RWPE2 (cell line): ENCODE data around the gene PNP.
"Not testable (repeated sequence)": the region's sequence is repeated elsewhere in the genome, so short reads cannot be mapped to it uniquely, and the experiment has no call there.

Experiments
- ATAC-seq: fragments of 200-7000 bp; cut with Tn5 transposase; 3 replicates; pipeline ENCODE4 v1.9.1; 2021; ENCODE audit warnings: low read depth
- DNase-seq: peaks from one replicate; pipeline ENCODE4 v3.0.0-alpha.2; 2020; ENCODE audit warnings: low spot score
- H3K27ac ChIP-seq: fragments of 450-650 bp; 2 replicates; pipeline ENCODE4 v1.5.1; 2017; ENCODE audit warnings: mild to moderate bottlenecking; ENCODE audit not compliant: poor library complexity, severe bottlenecking
- H3K27me3 ChIP-seq: fragments of 250-450 bp; sonication (Bioruptor Pico); 2 replicates; pipeline ENCODE4 v1.5.1; 2021; ENCODE audit warnings: mild to moderate bottlenecking, moderate library complexity; ENCODE audit not compliant: insufficient read depth, poor library complexity, severe bottlenecking
- H3K36me3 ChIP-seq: fragments of 250-450 bp; sonication (Bioruptor Pico); 2 replicates; pipeline ENCODE4 v1.5.1; 2020; ENCODE audit warnings: low read depth, mild to moderate bottlenecking, moderate library complexity
- H3K4me1 ChIP-seq: fragments of 250-450 bp; sonication (Bioruptor Pico); 2 replicates; pipeline ENCODE4 v1.5.1; 2021; ENCODE audit warnings: mild to moderate bottlenecking, moderate library complexity; ENCODE audit not compliant: insufficient read depth, poor library complexity, severe bottlenecking
- H3K4me3 ChIP-seq: fragments of 250-450 bp; sonication (Bioruptor Pico); 2 replicates; pipeline ENCODE4 v1.5.1; 2021; ENCODE audit warnings: mild to moderate bottlenecking, moderate library complexity; ENCODE audit not compliant: severe bottlenecking
- H3K9me3 ChIP-seq: fragments of 250-450 bp; sonication (Bioruptor Pico); 2 replicates; pipeline ENCODE4 v1.5.1; 2021; ENCODE audit warnings: mild to moderate bottlenecking, moderate library complexity; ENCODE audit not compliant: severe bottlenecking
- TF ChIP-seq, protein P1 (sequence below): fragments of 450-650 bp; IDR thresholded peaks from one replicate; pipeline ENCODE4 v1.5.1; 2017; ENCODE audit warnings: mild to moderate bottlenecking, moderate library complexity; ENCODE audit not compliant: poor library complexity, severe bottlenecking

Gene PNP

GRCh38 chr14:20440465-20440864 lies 28.7 kb upstream of the PNP start:
- Histone ChIP-seq H3K36me3 (no peaks in the 10 kb centered on the region; the same call in 1 of the 2 replicates), H3K4me3 (no peak overlapping the region), H3K9me3 (no peaks in the 10 kb centered on the region), H3K27ac (no peak overlapping the region), H3K27me3 (no peaks in the 10 kb centered on the region), H3K4me1 (peaks cover 7% of the 10 kb centered on the region)
- no peak for DNase-seq
- TF ChIP-seq, protein P1, sequence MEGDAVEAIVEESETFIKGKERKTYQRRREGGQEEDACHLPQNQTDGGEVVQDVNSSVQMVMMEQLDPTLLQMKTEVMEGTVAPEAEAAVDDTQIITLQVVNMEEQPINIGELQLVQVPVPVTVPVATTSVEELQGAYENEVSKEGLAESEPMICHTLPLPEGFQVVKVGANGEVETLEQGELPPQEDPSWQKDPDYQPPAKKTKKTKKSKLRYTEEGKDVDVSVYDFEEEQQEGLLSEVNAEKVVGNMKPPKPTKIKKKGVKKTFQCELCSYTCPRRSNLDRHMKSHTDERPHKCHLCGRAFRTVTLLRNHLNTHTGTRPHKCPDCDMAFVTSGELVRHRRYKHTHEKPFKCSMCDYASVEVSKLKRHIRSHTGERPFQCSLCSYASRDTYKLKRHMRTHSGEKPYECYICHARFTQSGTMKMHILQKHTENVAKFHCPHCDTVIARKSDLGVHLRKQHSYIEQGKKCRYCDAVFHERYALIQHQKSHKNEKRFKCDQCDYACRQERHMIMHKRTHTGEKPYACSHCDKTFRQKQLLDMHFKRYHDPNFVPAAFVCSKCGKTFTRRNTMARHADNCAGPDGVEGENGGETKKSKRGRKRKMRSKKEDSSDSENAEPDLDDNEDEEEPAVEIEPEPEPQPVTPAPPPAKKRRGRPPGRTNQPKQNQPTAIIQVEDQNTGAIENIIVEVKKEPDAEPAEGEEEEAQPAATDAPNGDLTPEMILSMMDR = no peak
- no peak for ATAC-seq

DNA sequence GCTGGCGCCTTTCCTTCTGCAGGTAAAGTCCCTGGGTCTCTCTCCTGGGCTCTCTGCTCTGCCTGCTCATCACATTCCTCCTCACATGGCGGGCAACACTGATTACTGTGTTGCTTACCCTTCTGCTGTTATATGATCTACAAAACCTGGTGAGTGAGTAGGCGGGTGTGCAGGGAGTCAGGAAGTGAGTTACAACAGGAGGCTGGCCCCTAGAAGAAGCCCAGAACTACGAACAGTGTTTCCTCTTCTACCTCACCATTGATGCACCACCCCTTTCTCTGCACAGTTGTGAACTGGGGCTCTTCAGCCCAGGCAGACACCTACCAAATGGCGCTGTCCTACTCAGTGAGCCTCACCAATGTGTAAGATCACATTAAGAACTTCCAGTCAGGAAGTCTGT lies 28.3 kb upstream of the PNP start:
- ATAC-seq (no peak), DNase-seq (no peak)
- TF ChIP-seq, protein P1 = no peak
- H3K27ac ChIP-seq = no peak overlapping the region
- no peak overlapping the region for H3K4me3 ChIP-seq
- H3K27me3 ChIP-seq = no peaks in the 10 kb centered on the region
- no peaks in the 10 kb centered on the region for H3K9me3 ChIP-seq
- peaks cover 7% of the 10 kb centered on the region for H3K4me1 ChIP-seq
- peaks cover 3% of the 10 kb centered on the region; the same call in 1 of the 2 replicates for H3K36me3 ChIP-seq

- TF ChIP-seq, protein P1 = no peak
- Histone ChIP-seq H3K27ac (no peak overlapping the region), H3K27me3 (no peaks in the 10 kb centered on the region), H3K36me3 (peaks cover 9% of the 10 kb centered on the region), H3K4me1 (peaks cover 3% of the 10 kb centered on the region), H3K9me3 (no peaks in the 10 kb centered on the region), H3K4me3 (no peak overlapping the region)
- DNase-seq = no peak
- no peak for ATAC-seq
Measured at GRCh38 chr14:20441461-20441860, 27.7 kb upstream of the PNP start.

GRCh38 chr14:20443650-20444049 lies 25.6 kb upstream of the PNP start:
- ATAC-seq, H3K9me3 ChIP-seq, DNase-seq, H3K4me1 ChIP-seq, H3K27me3 ChIP-seq, H3K4me3 ChIP-seq, H3K27ac ChIP-seq: not testable (repeated sequence)
- peaks cover 31% of the 10 kb centered on the region for H3K36me3 ChIP-seq

GRCh38 chr14:20446889-20447288 lies 22.3 kb upstream of the PNP start:
- Histone ChIP-seq H3K27ac (no peak overlapping the region), H3K4me3 (no peak overlapping the region), H3K9me3 (no peaks in the 10 kb centered on the region), H3K4me1 (no peaks in the 10 kb centered on the region), H3K27me3 (no peaks in the 10 kb centered on the region), H3K36me3 (peaks cover 61% of the 10 kb centered on the region)
- ATAC-seq = no peak
- TF ChIP-seq, protein P1 = no peak
- no peak for DNase-seq

GRCh38 chr14:20452831-20453230 lies 16.4 kb upstream of the PNP start:
- H3K4me3 ChIP-seq, DNase-seq, H3K9me3 ChIP-seq, H3K4me1 ChIP-seq, ATAC-seq, H3K27me3 ChIP-seq, H3K27ac ChIP-seq: not testable (repeated sequence)
- H3K36me3 ChIP-seq = peaks cover 77% of the 10 kb centered on the region
